ENCODE results near the gene TRIM66.

DNA sequence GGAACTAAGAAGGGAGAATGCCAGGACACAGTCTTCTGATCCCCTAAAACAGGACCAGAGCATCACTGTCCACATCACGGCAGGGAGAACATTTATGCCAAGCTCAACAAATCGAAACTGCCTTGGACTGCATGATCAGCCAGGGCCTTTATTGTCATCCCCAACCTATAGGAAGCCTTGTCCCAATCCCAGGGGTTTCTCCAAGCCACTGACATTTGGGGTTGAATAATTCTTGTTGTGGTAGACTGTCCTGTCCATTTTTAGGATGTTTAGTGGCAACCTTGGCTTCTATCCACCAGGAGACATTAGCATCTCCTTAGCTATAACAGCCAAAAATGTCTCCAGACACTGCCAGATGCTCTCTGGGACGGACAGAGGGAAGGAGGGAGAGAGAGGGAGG, 37.3 kb upstream of the TRIM66 start:
- TF ChIP-seq, protein P1, sequence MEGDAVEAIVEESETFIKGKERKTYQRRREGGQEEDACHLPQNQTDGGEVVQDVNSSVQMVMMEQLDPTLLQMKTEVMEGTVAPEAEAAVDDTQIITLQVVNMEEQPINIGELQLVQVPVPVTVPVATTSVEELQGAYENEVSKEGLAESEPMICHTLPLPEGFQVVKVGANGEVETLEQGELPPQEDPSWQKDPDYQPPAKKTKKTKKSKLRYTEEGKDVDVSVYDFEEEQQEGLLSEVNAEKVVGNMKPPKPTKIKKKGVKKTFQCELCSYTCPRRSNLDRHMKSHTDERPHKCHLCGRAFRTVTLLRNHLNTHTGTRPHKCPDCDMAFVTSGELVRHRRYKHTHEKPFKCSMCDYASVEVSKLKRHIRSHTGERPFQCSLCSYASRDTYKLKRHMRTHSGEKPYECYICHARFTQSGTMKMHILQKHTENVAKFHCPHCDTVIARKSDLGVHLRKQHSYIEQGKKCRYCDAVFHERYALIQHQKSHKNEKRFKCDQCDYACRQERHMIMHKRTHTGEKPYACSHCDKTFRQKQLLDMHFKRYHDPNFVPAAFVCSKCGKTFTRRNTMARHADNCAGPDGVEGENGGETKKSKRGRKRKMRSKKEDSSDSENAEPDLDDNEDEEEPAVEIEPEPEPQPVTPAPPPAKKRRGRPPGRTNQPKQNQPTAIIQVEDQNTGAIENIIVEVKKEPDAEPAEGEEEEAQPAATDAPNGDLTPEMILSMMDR (IDR thresholded peaks at IDR 0.05) = no peak
- no peak for TF ChIP-seq POLR2A (IDR thresholded peaks at IDR 0.05)

Measured in thyroid gland (tissue), 4 donors.